GM18502 (cell line): ENCODE results near the gene CHST3.
"Not testable (repeated sequence)": the region's sequence is repeated elsewhere in the genome, so short reads cannot be mapped to it uniquely, and the experiment has no call there.

Source experiments
- ATAC-seq: cut with Tn5 transposase; IDR thresholded peaks from one replicate; pipeline ENCODE4 v1.9.1; 2021; ENCODE audit warnings: mild to moderate bottlenecking; ENCODE audit not compliant: unreplicated experiment, poor library complexity

The CHST3 gene

GRCh38 chr10:71971769-71972555 is 7.8 kb downstream of the CHST3 start:
- ATAC-seq, result no peak

DNA sequence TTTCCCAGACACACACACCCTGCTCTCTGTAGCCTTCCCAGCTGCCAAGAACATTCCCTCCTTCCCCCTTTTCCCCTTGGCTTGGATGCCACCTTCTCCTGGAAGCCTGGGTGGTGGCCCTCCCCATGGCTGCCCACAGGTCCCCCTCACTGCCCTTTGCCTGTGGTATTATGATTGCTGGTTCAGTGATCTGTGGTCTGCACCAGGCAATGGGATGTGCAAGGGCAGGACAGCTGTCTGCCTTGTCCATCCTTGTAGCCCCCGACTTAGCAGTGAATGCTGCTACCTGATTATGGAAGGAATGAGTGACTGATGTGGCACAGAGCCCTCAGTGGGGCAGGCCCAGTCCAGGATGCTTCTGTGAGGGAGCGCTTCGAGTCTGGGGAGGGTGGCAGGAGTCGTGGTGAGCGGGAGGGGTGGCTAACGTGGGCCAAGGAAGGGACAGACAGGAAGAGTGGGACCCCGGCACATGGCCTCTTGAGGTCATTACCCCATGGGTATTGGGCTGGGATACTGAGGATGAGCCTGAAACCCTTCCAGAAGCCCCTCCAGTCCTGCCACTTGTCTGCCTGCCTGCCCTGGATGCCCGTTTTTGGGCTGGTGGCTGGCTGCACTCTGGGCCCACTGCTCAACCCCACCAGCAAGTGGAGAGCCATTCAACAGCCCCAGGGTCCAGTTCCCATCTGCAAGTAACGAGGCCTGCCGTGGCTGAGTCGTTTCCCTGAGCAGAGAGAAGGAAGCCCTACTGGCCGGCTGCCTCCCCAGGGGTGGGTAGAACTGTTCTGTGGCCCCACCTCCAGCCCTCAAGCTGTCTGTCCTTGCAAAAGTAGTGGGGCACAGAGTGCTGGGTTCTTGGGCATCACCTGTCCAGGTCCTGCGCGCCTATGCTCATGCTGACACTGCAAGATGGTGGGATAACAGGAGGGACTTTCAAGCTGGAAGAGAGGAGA is 8.8 kb downstream of the CHST3 start:
- ATAC-seq, result no peak

DNA sequence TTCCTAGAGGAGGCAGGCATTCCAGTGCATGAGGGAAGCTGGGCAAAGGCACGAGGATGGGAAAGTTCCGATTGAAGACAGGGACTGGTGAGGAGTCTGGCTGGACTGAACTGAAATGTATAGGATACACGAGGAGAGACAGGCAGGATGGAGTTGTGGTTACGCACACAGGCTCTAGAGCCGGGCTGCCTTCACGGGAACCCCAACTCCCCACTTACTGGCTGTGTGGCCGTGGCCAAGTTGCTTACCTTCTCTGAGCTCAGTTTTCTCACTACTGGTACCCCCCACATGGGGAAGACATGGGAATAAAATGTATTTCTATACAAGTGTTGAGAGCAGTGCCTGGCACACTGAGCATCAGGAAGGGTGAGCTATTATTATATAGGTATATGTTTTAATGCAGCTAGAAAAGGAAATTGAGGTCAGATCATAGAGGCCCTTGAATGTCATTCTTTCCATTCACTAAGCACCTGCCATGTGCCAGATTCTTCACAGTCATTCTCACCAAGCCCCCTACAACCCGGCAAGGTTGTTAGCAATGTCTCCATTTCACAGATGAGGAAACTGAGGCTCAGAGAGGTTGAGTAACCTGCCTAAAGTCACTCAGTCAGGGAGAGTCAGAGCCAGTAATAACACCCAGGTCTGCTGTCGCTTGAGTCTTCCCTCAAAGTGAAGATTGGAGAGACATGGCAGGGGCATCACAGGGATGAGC is 9.7 kb downstream of the CHST3 start:
- no peak for ATAC-seq

DNA sequence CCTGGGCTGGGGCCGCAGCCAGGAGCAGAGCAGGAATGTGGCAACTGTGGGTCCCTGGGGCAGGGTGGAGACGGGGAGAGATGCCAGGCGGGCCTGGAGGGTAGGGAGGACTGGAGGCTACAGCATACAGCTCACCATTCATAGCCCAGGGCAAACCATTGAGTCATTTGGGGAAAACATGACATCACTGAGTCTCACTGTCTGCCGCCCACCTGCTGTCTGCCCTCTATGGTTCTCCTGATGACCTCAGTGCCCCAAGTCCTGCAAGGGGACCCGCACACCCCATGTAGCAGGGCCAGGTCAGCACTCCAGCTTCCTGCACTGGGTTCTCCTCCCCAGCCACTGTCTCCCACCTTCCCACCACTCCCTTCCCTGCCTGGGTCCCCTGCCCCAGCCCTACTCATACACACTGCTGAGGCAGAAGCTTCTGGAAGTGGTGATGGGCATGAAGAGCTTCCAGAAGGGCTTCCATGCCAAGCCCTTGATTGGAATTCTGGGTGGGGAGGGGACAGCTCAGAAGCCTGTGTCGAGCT is 10.4 kb downstream of the CHST3 start:
- no peak for ATAC-seq

DNA sequence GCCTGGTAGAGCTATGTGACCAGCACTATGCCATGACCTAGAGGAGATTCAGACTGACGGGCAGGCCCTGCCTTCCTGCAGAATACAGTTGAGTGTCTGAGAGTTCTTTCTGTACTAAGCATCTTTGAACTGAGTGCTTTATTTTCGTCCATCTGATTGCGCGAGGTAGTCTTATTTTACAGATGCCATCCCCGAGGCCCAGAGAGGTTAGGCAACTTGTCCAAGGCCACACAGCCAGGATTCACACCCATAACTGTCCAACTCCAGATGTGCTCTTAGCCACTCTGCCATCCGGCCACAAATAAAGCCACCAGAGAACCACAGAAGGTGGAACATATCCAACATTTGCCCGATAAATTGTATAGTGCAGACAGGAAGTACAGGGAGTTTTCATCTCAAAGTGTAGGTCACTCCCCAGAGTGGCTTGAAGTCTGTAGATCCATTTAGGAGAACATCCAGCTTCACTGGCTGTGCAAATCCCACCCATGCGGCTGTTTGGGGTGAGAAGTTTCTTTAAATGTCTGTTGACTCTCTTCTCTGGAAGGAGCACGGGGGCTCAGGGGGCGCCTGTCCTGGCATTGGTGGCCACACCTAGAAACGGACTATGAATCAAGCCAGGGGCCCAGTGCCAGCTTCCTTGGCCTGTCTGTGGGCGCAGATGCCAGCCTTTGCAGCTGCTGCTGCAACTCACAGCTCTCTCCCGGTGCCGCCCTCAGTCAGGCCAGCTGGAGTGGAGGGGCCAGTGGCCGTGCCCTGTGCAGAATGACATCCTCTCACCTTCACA is 11.1 kb downstream of the CHST3 start:
- no peak for ATAC-seq

- no peak for ATAC-seq
These were observed 11.9 kb downstream of the CHST3 start for GRCh38 chr10:71975871-71976725.

GRCh38 chr10:71977614-71977903 is 13.4 kb downstream of the CHST3 start:
- ATAC-seq, result not testable (repeated sequence)

GRCh38 chr10:71978476-71978875 is 14.3 kb downstream of the CHST3 start:
- ATAC-seq, result no peak

GRCh38 chr10:71978988-71979691 is 14.9 kb downstream of the CHST3 start:
- no peak for ATAC-seq

DNA sequence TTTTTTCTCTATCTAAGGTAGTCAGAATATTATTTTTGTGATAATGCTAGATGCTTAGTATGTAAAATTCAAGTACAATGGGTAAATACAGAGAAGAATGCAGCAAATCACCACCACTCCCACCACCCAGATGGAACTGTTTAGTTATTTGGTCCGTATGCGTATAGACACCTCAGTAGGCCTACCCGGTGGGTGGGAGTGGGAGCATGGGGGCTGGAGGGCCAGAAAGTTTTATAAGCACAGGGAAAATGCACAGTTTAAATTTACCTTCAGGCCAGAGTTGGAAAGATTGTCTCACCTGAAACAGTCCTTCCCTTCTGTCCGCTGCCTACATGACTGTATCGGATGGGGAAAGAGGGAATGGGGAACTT is 15.5 kb downstream of the CHST3 start:
- no peak for ATAC-seq

DNA sequence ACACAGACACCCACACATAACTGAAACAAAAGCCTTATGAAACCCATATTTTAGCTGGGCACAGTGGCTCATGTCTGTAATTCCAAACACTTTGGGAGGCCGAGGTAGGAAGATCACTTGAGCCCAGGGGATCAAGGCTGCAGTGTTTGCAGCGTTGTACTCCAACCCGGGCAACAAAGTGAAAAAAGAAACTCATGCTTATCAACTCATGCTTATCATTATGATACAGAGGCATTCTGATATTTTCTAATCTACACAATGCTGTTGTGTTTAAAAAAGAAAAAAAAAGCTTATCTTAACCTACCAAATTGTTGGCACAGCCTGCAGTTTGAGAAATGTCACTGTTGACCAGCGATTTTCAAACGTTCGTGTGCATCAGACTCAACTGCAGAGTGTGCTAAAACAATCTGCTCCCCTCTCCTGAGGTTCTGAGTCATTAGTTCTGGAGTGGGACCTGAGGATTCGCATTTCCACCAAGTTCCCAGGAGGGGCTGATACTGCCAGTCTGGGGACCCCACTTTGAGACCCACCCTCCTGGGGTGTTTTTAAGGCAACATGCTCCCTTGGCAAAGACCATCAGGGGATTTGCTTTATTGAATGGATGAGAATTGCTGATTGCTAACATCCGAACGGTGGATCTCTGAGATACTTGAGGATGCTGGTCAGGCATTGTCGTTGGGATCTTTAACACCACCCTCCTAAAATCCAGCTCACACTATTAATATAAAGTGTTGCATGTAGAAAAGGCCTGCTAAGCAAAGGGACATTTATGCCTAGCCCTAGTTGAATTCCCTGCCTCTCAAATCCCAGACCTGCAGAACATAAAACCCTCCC is 16.2 kb downstream of the CHST3 start:
- no peak for ATAC-seq

DNA sequence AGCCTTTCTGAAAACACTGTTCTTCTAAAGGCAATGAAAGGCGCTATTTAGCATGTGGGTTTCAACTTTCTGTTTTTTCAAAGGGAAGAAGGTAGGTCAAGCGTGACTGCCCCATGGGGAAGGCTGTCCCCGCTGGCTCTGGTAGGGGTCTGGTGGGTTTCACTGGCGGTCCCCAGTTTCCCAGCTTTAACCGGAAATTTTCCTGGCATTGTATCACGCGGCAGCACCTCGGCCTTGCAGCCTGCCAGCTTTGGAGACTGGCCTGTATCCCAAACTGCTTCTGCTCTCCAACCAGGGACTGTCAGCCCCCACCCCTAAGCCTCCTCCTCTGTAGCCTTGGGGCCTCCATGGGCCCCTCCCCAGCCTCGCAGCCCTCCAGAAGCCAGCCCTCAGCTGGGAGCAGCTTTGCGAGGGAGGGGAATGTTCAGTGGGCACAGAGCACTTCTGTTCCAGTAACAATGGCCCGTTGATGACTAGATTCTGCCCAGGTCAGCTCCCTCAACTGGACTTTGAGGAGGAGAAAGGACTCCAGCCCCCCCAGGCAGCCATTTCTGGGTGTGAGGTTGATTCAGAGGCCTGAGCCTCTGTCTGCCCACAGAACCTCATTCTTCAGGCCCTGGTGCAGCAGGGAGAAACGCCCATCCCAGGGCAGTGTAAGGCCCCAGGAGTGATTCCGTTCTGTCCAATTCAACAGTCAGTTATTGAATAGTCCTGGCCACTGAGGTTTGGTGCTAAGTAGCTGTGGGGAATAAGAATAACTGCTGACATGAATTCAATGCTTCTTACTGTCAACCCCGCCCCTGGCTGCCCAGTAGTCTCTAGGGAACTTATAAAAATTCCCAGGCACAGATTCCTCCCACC is 17.1 kb downstream of the CHST3 start:
- no peak for ATAC-seq

DNA sequence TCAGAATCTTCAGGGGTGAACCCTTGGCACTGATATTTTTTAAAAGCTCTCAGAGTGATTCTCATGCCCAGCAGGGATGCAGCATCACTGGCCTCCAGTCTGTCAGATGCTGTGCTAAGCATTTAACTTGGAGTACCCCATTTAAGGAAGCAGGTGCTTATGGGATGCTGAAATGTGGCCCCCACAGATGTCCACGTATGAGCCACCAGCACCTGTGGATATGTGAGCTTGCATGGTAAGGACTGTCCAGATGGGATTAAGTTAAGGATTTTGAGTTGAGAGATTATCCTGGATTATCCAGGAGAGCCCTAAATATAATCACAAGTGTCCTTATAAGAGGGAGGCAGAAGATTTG is 17.7 kb downstream of the CHST3 start:
- no peak for ATAC-seq

GRCh38 chr10:71982269-71983178 is 18.3 kb downstream of the CHST3 start:
- ATAC-seq, result no peak

DNA sequence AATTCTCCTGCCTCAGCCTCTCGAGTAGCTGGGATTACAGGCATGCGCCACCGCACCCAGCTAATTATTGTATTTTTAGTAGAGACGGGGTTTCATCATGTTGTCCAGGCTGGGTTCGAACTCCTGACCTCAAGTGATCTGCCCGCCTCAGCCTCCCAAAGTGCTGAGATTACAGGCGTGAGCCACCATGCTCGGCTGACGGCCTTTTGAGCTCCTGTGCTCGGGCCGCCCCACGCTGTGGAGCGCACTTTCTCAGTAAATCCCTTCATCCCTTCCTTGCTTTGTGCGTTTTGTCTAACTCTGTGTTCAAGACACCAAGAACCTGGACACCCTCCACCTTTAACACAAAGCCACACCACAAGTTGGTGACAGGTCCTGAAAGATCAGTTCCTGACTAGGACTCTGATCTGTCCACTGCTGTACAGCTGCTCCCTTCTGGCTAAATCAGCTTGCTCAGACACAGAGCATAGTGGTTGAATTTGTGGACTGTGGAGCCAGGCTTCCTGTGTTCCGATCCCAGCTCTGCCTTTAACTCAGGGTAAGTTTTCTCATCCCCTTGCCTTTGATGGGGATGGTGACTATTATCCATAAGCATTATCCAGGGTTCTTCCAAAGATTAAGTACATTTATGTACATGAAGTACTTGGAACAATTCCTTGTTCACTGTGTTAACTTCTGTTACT is 20.1 kb downstream of the CHST3 start:
- no peak for ATAC-seq
